ENCODE measurements around the gene SIX6.
"Not testable (repeated sequence)": the region's sequence is repeated elsewhere in the genome, so short reads cannot be mapped to it uniquely, and the experiment has no call there.

SIX6 gene

DNA sequence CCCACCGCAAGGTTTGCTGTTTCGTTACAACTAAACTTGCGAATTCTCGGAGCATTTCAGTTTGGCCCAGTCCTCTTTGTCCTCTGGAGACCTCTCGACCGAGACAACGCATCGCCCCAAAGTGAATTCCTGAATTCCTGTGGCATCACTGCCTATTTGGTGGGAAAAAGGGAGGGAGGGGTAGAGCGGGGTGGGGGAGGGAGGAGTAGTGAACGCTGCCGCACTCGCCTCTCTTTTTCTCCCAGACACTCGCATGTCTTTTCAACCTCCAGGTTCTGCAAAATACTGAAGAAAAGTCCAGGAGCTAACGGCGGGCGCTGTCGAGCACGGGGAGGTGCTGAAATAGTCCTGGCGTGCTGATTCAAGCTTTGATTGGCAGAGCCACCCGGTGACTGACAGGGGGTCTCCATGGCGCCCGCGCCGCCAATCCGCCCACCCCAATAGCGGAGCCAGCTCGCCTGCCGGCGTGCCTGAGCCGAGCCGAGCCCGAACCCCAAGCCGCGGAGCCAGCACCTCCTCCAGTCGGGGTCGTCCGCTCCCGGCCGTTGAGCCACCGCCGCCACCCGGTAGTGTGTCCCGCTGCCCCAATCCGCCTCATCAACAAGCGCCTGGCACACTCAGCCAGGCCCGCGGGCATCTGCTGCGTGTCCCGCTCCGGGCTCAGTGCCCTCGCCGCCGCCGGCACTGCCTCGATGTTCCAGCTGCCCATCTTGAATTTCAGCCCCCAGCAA lies at the start of gene SIX6:
TSS of gene SIX6 (plus strand) at position 440 of the 731 bp plus-strand sequence. CDS start at position 693, 253 bp downstream.
- H3K4me3 ChIP-seq (ENCODE audit: low read length): no peak within 1 kb of the TSS
- peaks cover 4% of the 10 kb centered on the region for H3K9me3 ChIP-seq (ENCODE audit: low read length)
- peaks cover 5% of the 10 kb centered on the region for H3K4me1 ChIP-seq (ENCODE audit: insufficient read depth, low read length)

DNA sequence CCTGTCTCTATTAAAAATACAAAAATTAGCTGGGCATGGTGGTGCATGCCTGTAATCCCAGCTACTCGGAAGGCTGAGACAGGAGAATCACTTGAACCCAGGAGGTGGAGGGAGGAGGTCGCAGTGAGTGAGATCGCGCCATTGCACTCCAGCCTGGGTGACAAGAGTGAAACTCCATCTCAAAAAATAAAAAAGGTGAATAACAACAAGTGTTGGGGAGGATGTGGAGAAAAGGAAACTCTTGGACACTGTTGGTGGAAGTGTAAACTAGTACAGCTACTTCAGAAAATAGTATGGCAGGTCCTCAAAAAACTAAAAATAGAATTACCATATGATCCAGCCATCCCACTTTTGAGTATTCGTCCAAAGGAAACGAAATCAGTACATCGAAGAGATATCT lies 28.7 kb upstream of the SIX6 start:
- not testable (repeated sequence) for H3K9me3 ChIP-seq (ENCODE audit: low read length); H3K27me3 ChIP-seq (ENCODE audit: insufficient read depth, low read length); H3K4me1 ChIP-seq (ENCODE audit: insufficient read depth, low read length); H3K4me3 ChIP-seq (ENCODE audit: low read length); H3K36me3 ChIP-seq (ENCODE audit: insufficient read depth, low read length); H2AFZ ChIP-seq (ENCODE audit: low read depth, low read length)

More for the DNA sequence above, at the start of gene SIX6:
- no peak within 1 kb of the TSS for H2AFZ ChIP-seq (ENCODE audit: low read depth, low read length)
- peaks cover 95% of the 10 kb centered on the region for H3K27me3 ChIP-seq (ENCODE audit: insufficient read depth, low read length)
- no peaks in the 10 kb centered on the region for H3K36me3 ChIP-seq (ENCODE audit: insufficient read depth, low read length)

DNA sequence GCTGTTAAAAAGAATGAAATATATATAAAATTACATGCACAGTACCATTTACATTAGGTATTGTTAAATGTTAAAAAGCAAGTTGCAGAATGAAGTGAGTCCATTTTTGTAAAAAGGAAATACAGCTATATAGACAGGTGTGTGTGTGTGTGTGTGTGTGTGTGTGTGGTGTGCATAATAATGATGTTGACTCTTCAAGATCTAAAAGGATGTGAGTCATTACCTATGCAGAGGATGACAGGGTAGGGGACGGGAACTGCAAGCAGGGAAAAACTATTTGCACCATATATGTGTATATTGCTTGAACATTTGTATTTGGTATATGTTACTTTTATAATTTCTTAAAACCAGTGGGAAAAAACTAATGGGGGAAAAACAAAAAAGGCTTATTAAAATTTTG lies 26.2 kb upstream of the SIX6 start:
- Histone ChIP-seq H3K4me3 (ENCODE audit: low read length) (no peak overlapping the region), H3K36me3 (ENCODE audit: insufficient read depth, low read length) (no peaks in the 10 kb centered on the region), H3K9me3 (ENCODE audit: low read length) (no peaks in the 10 kb centered on the region), H3K4me1 (ENCODE audit: insufficient read depth, low read length) (no peaks in the 10 kb centered on the region), H2AFZ (ENCODE audit: low read depth, low read length) (no peak overlapping the region), H3K27me3 (ENCODE audit: insufficient read depth, low read length) (peaks cover 33% of the 10 kb centered on the region)

DNA sequence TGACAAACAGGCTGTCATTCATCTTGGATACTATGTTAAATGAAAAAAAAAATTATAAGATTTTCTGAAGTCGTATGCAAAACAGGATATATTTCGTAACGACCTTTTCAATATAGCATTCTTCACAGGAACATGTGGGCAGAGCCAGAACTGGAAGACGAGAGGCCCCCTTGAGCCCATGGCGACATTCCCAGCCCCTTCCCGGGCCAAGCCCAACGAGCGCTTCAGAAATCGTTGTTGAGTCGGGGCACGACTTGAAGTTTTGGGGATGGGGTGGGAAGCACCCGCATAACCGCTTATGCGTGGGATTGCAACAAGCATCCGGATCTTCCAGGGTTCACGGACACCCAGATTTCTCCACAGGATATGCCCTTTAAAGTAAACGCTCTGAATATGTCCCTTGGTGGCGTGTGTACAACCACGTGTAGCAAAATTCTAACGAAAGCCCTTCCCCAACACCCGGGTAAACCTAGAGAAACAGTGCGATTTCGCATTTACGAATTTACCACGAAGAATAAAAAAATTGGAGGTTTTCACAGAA lies 23.8 kb upstream of the SIX6 start:
- Histone ChIP-seq H3K9me3 (ENCODE audit: low read length) (no peaks in the 10 kb centered on the region), H3K27me3 (ENCODE audit: insufficient read depth, low read length) (peaks cover 38% of the 10 kb centered on the region), H3K4me3 (ENCODE audit: low read length) (peak overlapping the region; percentile 32), H3K4me1 (ENCODE audit: insufficient read depth, low read length) (no peaks in the 10 kb centered on the region), H3K36me3 (ENCODE audit: insufficient read depth, low read length) (no peaks in the 10 kb centered on the region), H2AFZ (ENCODE audit: low read depth, low read length) (no peak overlapping the region)

DNA sequence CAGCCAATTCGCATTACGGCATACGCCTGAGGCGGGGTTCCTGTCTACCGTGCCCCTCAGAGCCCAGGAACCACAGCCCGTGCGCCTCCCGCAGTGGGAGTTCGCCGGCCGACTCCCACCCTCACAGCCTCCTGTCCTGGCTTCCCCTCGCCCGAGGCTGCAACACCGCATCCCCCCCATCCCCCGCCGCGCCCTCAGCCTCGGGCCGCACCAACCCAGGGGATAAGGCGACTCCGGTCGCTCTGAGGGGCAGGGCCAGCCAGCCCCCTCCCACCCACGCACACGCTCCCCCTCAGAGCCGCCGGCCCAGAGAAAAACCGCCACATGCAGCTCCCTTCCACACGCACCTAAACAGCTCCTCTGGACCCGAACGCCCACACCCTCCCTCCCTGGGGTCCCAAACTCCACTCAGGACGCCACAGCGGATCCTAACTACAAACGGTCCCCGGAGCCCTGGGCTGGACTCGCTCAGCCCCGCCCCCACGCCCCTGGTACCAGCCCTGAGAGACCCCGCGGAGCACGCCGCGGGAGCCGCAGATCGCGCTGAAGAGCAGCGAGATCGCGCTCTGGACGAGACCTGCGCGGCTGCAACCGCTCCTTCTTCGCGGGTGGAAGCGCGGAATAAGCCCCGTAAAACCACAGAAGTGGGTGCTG lies 23.2 kb upstream of the SIX6 start, which contains the start of gene C14orf39:
TSS of gene C14orf39 (minus strand) at position 466 of the 654 bp plus-strand sequence. CDS start 985 bp downstream, outside the sequence.
- Histone ChIP-seq H3K4me1 (ENCODE audit: insufficient read depth, low read length) (no peaks in the 10 kb centered on the region), H2AFZ (ENCODE audit: low read depth, low read length) (peak within 1 kb of the TSS; percentile 23), H3K36me3 (ENCODE audit: insufficient read depth, low read length) (no peaks in the 10 kb centered on the region), H3K27me3 (ENCODE audit: insufficient read depth, low read length) (peaks cover 38% of the 10 kb centered on the region), H3K9me3 (ENCODE audit: low read length) (no peaks in the 10 kb centered on the region), H3K4me3 (ENCODE audit: low read length) (peak within 1 kb of the TSS; percentile 32)

DNA sequence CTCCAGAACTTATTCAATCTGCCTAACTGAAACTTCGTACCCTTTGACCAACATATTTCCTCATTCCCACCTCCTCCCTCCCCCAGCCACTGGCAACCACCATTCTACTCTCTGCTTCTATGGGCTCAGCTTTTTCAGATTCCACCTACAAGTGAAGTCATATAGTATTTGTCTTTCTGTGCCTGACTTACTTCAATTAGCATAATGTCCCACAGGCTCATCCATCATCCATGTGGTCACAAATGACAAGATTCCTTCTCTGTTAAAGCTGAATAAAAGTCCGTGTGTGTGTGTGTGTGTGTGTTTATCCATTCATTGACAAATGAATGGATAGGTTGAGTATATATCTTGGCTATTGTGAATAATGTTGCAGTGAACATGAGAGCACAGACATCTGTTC lies 21.7 kb upstream of the SIX6 start:
- H3K4me1 ChIP-seq (ENCODE audit: insufficient read depth, low read length): no peaks in the 10 kb centered on the region
- no peaks in the 10 kb centered on the region for H3K36me3 ChIP-seq (ENCODE audit: insufficient read depth, low read length)
- peaks cover 38% of the 10 kb centered on the region for H3K27me3 ChIP-seq (ENCODE audit: insufficient read depth, low read length)
- no peak overlapping the region for H2AFZ ChIP-seq (ENCODE audit: low read depth, low read length)
- no peaks in the 10 kb centered on the region for H3K9me3 ChIP-seq (ENCODE audit: low read length)
- H3K4me3 ChIP-seq (ENCODE audit: low read length): no peak overlapping the region

DNA sequence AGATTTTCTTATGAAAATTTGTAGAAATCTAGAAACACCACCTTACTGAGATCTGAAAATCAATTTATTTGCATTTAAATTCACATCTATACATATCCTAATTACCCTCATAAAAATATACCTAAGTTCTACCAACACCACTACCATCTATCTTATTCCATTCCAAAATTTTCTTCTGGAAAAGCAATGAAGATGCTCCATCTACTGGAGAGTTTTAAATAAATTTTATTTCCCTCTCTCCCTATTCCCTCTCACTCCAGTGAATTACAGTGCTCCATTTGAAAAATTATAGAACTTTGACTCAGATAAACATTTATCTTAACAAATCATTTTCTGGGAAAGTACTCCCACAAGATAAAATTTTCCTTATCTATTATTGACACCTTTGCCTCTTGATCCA lies 20.8 kb upstream of the SIX6 start:
- Histone ChIP-seq H3K36me3 (ENCODE audit: insufficient read depth, low read length) (no peaks in the 10 kb centered on the region), H3K4me1 (ENCODE audit: insufficient read depth, low read length) (no peaks in the 10 kb centered on the region), H3K27me3 (ENCODE audit: insufficient read depth, low read length) (peaks cover 38% of the 10 kb centered on the region), H3K9me3 (ENCODE audit: low read length) (no peaks in the 10 kb centered on the region), H3K4me3 (ENCODE audit: low read length) (no peak overlapping the region), H2AFZ (ENCODE audit: low read depth, low read length) (no peak overlapping the region)

DNA sequence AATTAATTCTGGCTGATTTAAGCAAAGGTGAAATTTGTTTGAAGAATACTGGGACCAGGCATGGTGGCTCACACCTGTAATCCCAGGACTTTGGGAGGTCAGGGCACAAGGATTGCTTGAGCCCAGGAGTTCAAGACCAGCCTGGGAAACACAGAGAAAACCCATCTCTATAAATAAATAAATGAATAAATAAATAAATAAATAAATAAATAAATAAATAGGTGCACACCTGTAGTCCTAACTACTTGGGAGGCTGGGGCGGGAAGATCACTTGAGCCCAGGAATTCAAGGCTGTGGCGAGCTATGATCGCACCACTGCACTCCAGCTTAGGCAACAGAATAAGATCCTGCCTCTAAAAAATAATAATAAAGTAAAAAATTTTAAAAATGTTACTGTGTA lies 18.7 kb upstream of the SIX6 start:
- H3K36me3 ChIP-seq (ENCODE audit: insufficient read depth, low read length): no peaks in the 10 kb centered on the region
- peaks cover 30% of the 10 kb centered on the region for H3K27me3 ChIP-seq (ENCODE audit: insufficient read depth, low read length)

DNA sequence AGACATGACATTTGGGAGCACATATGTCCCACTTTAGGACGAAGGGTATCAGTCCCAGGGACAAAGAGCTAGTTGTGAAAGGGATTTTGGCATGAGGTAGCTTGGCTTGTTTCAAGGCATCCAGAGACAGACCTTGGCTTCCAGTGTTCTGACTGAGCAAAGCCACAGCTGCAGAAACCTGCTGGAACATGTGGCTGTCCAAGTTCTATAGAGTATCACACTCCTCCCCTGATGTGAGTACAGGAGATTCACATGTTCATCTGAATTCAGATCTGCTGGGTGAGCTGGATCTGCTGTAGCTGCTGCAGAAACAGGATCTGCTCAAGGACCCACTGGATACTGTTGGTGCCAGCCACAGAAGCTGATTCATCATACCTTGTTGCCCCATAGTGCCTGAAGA lies 13.0 kb upstream of the SIX6 start:
- H2AFZ ChIP-seq (ENCODE audit: low read depth, low read length): no peak overlapping the region
- H3K27me3 ChIP-seq (ENCODE audit: insufficient read depth, low read length): peaks cover 4% of the 10 kb centered on the region
- no peaks in the 10 kb centered on the region for H3K9me3 ChIP-seq (ENCODE audit: low read length)
- no peaks in the 10 kb centered on the region for H3K36me3 ChIP-seq (ENCODE audit: insufficient read depth, low read length)
- H3K4me1 ChIP-seq (ENCODE audit: insufficient read depth, low read length): no peaks in the 10 kb centered on the region
- no peak overlapping the region for H3K4me3 ChIP-seq (ENCODE audit: low read length)

More for the DNA sequence above, 18.7 kb upstream of the SIX6 start:
- Histone ChIP-seq H3K9me3 (ENCODE audit: low read length) (no peaks in the 10 kb centered on the region), H3K4me1 (ENCODE audit: insufficient read depth, low read length) (no peaks in the 10 kb centered on the region), H3K4me3 (ENCODE audit: low read length) (no peak overlapping the region), H2AFZ (ENCODE audit: low read depth, low read length) (no peak overlapping the region)

DNA sequence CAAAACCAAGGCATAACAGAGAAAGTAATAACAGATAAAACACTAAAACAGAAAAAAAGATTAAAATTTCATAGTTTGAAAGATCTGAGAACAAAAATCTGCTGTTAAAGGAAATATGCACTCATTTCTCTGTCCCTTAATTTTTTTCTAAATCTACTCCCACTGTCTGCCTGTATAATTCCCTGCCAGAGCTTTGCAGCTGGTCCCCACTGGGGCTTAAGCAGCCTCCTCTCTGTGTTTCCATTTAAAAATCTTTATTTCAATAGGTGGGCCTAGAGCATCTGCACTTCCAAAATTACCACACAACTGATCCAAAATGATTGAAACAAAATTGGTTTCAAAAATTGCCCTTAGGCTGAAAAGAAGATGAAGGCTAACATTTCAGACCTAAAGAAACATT lies 6.4 kb upstream of the SIX6 start:
- no peaks in the 10 kb centered on the region for H3K36me3 ChIP-seq (ENCODE audit: insufficient read depth, low read length)
- H3K9me3 ChIP-seq (ENCODE audit: low read length): peaks cover 2% of the 10 kb centered on the region
- H3K4me3 ChIP-seq (ENCODE audit: low read length): no peak overlapping the region
- no peaks in the 10 kb centered on the region for H3K4me1 ChIP-seq (ENCODE audit: insufficient read depth, low read length)
- no peak overlapping the region for H2AFZ ChIP-seq (ENCODE audit: low read depth, low read length)
- H3K27me3 ChIP-seq (ENCODE audit: insufficient read depth, low read length): peaks cover 60% of the 10 kb centered on the region

DNA sequence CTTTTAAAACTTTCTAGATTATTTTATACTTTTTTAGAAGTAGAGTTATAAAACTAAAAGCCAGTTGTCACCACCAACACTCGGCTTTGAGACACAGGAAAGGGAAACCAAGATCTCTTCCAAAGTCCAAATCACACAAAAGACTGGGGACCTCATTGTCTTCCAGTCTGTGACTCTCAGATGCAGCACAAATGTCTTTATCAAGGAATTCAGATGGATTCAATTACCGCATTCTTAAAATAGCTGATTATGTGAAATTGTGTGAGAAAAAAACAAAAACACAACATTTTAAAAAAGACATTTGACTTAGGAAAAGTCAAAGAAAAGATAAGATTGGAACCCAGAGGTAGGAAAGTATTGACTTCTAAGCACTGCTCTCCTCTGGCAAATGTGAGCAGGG lies 3.5 kb upstream of the SIX6 start:
- Histone ChIP-seq H3K4me1 (ENCODE audit: insufficient read depth, low read length) (peaks cover 5% of the 10 kb centered on the region), H3K36me3 (ENCODE audit: insufficient read depth, low read length) (no peaks in the 10 kb centered on the region), H3K27me3 (ENCODE audit: insufficient read depth, low read length) (peaks cover 89% of the 10 kb centered on the region), H3K4me3 (ENCODE audit: low read length) (no peak overlapping the region), H3K9me3 (ENCODE audit: low read length) (peaks cover 2% of the 10 kb centered on the region), H2AFZ (ENCODE audit: low read depth, low read length) (no peak overlapping the region)

DNA sequence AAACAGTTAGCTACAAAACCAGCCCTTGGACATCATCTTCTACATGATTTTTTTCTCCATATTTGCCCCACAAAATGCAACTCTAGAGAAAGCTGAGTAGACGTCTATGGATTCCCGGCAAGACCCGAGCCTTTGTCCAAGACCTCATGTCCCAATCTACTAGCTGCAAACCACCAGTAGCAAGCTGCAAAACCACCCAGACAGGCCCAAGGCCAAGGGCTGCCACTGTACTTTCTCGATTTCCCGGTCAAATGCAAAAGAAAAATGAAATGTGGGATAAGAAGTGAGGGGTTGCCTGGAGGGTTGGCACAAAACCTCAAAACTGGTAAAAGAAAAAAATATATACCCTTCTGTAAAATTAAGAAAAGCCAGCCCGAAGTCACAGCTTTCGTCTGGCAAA lies 2.9 kb upstream of the SIX6 start:
- H3K36me3 ChIP-seq (ENCODE audit: insufficient read depth, low read length): no peaks in the 10 kb centered on the region
- peaks cover 90% of the 10 kb centered on the region for H3K27me3 ChIP-seq (ENCODE audit: insufficient read depth, low read length)
- peaks cover 5% of the 10 kb centered on the region for H3K4me1 ChIP-seq (ENCODE audit: insufficient read depth, low read length)
- H3K9me3 ChIP-seq (ENCODE audit: low read length): peaks cover 3% of the 10 kb centered on the region
- no peak overlapping the region for H3K4me3 ChIP-seq (ENCODE audit: low read length)
- H2AFZ ChIP-seq (ENCODE audit: low read depth, low read length): no peak overlapping the region

DNA sequence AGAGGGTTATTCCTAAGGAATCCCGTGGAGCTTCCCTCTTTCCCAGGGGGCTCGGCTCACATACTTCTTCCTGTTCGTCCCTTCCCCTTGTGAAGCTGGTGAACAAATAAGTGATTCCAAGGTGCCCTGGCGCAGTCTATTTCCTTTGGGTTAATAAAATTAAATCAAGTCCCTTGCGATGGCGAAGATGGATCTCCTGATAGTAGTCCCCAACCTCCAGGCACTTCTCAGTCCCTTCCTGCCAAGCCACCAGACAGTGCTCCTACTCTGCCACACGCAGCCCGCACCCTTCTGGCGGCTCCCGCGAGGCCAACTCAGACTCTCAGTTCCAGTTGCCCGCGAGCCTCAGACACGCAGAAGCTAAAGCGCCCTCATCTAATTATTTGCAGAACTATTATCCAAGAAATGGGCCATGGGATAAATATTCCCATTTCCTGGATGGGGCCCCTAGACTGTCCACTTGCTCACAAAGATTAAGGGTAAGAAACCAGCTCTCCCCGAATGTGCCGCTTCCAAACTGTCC lies 2.4 kb upstream of the SIX6 start:
- Histone ChIP-seq H3K9me3 (ENCODE audit: low read length) (peaks cover 4% of the 10 kb centered on the region), H2AFZ (ENCODE audit: low read depth, low read length) (no peak overlapping the region), H3K36me3 (ENCODE audit: insufficient read depth, low read length) (no peaks in the 10 kb centered on the region), H3K4me1 (ENCODE audit: insufficient read depth, low read length) (peaks cover 5% of the 10 kb centered on the region), H3K27me3 (ENCODE audit: insufficient read depth, low read length) (peaks cover 91% of the 10 kb centered on the region), H3K4me3 (ENCODE audit: low read length) (no peak overlapping the region)
